CD4-positive, alpha-beta T cell treated with Interleukin-10 for 1 hour (primary cell): Measurements from ENCODE around the gene AFF1.

Experiments used
- DNase-seq: peaks from one replicate; pipeline ENCODE4 v3.0.0-alpha.2; 2020

Gene AFF1

DNA sequence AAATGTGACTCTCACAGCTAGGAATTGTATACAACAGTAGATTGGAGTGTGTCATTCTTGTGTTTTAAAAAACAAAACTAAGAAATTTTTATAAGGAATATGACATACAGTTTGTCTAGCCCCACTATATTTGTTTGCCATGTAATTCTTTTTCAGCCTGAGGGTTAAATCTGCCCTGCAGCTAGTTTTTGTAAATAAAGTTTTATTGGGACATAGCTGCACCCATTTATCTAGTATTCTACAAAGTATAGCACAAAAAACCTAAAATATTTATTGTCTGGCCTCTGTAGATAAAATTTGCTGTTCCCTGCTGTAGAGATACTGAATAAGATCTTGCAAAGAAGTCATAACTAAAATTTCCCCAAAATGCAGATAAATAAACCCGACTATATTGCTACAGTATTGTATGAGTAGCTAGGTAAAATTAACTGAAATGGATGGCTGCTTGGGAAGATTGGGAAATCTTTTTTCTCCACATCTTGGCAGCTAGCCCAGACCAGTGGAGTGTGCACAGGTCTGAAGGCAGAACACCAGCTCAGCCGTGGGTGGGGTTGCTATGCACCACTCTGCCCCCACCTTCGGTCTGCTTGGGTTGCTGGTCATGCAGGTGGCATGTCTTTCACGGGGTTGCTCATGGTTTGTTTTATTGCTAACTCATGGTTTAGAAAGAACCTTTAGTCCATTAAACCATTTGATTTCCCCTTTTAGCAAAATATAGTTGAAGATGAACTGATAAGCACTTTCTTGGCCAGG is 157.8 kb downstream of the AFF1 start:
- DNase-seq = no peak

DNA sequence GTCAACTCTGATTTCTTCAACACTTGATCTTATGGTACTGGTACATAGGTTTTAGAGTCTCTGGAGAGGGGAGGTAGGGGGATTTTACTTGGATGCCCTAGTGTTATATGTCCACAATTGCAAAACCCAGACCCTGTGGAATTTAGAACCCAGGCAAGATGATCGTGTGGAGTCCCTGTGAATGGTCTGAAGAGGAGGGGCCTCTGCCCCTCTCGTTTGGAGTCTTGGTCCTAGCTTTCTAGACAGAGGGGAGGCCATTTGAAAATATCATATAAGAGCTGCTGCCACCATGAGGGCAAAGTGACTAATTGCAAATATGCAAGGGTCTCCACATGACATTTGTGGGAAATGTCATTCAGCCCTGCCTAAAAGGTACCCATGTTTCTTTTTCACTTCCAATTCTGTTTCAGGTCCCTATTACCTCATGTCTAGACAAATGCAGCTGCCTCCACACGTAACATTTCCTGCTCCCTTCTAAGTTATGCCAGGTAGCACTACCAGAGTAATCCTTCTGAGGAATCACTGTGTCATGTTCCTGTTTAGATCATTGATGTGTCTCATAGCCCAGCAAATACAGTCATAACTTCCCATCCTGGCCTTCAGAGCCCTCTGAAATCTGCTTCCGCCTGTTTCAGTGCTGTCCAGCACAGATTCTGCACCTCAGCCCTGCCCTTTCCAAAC is 158.8 kb downstream of the AFF1 start:
- DNase-seq = peak; percentile 64

DNA sequence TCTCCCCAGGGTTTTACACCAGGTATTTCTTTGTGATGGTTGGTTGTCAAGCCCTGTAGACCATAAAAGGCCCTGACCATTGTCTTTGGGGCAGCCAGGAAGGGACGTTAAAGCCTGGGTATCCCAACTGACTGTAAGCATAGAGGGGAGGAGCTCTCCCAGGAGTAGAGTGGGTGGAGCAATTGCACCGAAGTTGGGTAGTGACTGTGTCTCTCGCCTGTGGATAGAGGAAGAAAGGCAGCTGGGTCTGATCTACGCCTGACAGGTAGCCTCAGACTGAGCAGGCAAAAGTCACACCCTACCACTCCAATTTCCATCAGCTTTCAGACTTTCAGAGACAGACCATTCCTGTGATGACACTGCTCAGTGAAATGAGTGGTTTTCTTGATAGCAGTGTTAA is 162.3 kb downstream of the AFF1 start:
- no peak for DNase-seq

DNA sequence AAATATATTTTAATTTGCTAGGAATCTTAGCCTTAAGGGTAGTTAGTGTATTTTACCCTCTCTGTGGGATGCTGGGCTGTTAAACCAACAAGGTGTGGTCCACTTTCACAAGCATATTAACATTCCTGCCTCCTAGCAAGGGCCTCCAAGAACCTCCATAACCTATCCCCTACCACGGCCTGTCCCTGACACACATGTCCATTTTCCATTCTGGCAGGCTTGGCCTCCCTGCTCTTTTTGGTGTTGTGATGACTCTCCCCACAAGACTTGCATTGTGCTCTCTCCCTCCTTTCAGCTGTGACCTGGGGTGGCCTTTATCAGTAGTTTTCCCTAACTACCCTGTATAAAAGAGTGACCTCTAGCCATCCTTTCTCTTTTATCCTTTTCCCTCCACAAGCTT is 165.4 kb downstream of the AFF1 start:
- no peak for DNase-seq

DNA sequence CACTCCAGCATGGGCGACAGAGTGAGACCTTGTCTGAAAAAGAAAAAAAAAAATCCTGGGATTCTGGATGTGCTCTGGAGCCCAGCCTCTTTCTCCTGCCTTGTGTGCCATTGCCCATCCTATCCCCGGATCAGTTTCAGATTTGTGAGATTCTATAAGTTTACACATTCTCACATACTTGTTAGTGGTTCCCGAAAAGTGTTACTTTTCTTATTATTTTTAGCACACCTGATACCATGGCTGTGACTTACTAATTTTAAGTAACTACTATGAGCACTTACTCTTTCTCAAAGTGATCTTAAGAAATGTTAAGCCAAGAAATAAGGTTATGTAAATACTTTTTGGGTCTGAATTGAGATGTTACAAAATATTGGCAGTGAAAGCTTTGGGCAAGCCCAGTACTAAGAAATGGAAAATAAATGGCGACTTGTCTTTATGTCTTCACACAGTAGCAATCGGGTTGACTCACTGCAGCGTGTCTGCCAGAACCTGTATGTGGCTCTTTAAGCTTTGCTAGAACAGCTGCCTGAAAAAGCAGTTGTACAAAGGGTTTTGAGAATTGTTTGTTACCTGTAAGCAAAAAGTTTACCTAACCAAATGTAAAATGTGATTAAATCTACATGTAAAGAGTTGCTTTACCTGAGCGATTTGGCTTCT is 166.9 kb downstream of the AFF1 start:
- peak; percentile 10 for DNase-seq

DNA sequence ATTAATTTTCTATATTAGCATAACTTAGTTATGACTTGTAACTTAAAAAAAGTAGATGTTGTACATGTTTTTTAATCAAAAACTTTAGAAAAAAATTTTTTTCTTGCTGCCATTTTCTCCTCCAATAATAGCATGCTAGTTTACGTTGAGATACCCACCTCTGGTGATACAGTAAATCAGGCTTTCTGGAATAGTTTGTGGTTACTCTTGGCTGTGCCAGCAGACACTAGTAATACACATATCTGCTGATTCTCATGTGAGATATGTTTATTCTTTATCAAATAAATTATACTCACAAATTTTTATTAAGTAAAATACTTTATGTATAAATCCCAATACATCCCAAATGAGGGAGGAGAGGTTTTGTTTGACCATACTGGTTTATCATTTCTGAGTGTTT is 168.3 kb downstream of the AFF1 start:
- DNase-seq = peak; percentile 23

DNA sequence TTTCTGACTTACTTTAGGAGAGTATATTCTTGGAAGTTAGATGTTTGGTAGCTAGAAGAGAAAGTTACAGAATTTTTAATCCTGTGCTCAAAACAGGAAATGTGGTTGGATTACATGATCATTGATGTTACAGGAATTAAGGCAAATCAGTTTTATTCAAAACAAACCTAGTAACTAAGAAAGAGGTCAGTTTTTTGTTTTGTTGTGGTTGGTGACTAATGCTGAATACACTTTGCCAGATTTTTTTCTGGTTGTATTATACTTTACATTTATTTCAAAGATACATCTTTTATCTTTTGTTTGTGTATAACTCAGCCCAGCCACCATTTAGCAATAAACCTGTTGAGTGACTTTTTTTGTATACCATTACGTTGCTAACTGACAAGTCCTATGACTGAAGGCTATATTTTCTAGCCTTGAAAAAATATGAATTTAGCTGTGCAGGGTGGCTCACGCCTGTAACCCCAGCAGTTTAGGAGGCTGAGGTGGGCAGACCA is 168.9 kb downstream of the AFF1 start:
- peak; percentile 64 for DNase-seq

DNA sequence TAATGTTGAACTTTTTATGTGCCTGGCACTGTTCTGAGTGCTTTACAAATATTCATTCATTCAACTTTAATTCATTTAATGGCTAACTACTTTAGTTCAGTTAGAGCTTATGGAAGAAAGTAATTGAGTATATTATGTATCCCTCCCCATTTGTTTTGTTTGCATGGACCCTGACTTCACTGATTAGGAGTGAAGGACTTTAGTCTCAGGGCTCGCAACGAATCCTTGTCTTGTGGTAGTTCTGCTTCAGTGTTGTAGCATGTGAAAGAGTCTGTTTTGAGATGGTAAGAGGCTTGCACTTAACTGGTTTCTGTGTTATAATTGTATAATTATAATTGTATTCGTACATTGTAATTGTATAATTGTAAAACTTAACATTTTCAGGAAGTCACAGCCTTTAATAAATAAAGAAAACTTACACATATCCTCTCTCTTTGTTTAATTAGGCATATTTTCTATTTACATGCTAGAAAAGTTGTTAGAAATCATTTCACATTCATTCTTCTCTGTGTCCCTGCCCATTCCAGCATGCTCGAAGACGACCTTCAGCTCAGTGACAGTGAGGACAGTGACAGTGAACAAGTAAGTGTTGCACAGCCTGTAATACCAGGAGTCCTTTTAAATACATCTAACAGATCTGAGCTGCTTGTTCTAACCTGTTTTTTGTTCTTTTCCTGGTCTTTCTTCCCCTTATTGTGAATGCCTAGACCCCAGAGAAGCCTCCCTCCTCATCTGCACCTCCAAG is 170.5 kb downstream of the AFF1 start:
- no peak for DNase-seq

DNA sequence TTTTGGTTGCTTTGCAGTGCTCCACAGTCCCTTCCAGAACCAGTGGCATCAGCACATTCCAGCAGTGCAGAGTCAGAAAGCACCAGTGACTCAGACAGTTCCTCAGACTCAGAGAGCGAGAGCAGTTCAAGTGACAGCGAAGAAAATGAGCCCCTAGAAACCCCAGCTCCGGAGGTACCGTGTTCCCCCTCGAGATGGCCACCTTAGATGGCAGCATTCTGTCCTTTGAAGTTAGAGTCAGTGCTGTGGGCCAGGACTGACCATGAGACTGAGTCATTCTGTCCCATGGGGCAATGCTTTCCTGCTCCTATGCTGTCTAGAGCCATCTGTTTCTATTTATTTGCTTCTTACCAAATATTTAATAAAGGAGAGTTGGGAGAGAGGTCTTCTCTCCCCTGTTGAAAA is 173.3 kb downstream of the AFF1 start:
- no peak for DNase-seq

DNA sequence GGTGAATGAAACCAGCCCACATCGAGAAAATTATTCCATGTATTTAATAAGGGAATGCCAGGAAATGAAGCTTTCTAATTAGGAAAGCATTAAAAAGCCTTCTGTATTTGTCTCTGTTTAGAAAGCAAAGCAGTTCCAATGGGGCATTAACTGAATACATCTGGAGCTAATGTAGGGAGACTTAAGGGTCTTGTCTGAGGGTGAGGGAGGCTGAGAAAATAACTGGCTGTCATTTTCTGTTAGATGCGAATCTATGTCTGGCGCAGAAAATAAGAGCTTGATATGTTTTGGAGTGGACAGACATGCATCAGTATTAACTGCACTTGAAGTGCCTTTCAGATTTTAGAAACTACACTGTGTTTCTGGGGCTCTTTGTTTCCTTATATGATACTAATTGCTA is 174.3 kb downstream of the AFF1 start:
- DNase-seq = no peak

DNA sequence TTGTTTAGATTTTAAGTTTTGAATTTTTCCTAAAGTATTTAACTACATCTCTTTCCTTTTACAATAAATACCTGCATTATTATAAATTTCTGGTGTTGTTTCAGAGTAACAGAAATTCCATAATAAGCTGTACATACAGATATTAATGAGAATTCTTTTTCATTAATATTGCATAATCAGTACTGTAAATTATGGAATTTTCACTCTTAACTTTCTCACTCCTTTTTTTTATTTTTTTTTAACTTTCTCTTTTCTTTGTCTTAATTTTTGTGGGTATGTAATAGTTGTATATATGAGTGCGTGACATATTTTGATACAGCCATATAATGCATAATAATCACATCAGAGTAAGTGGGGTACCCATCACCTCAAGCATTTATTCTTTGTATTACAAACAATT is 175.1 kb downstream of the AFF1 start:
- no peak for DNase-seq

DNA sequence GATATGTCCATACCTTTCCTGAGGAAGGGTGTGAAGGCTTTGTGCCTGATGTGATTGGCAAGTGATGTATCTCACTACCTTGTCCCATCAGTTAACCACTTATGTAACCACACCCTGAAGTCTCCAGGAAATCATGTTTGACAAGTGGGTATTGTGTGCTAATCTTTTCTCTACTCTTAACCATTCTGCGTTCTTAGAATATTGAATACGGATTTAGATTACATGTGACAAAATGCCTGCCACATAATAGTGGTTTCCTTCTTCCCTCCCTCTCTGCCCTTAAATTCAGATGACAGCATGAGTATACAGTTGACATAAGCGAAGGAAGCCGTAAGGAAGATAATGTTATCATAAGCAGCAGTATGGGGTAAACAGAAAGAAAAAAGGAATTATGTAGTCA is 177.3 kb downstream of the AFF1 start:
- no peak for DNase-seq

DNA sequence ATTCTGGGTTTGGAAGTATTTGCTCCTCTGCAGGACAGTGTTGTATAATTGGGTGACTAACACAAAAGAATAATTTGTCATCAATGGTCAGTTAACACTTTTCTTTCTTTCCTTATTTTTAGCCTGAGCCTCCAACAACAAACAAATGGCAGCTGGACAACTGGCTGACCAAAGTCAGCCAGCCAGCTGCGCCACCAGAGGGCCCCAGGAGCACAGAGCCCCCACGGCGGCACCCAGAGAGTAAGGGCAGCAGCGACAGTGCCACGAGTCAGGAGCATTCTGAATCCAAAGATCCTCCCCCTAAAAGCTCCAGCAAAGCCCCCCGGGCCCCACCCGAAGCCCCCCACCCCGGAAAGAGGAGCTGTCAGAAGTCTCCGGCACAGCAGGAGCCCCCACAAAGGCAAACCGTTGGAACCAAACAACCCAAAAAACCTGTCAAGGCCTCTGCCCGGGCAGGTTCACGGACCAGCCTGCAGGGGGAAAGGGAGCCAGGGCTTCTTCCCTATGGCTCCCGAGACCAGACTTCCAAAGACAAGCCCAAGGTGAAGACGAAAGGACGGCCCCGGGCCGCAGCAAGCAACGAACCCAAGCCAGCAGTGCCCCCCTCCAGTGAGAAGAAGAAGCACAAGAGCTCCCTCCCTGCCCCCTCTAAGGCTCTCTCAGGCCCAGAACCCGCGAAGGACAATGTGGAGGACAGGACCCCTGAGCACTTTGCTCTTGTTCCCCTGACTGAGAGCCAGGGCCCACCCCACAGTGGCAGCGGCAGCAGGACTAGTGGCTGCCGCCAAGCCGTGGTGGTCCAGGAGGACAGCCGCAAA is 179.6 kb downstream of the AFF1 start:
- DNase-seq = no peak

DNA sequence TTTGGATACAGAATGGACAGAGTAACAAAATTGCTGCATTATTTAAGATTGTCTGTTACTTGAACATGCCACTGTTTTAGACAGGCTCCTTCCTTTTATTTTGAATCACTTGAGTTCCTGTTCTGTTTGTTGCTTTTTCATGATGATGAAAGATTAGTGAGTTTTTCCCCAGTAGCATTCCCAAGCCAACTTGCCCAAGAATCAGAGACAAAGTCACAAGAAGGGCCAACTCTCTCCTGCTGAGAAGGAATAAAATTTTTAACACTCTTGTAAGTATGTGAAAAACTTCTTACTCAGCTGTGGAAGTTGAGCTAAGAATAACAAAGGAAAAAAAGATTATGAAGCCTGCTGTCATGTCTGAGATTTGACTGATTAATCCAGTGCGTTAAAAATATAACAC is 181.4 kb downstream of the AFF1 start:
- no peak for DNase-seq

DNA sequence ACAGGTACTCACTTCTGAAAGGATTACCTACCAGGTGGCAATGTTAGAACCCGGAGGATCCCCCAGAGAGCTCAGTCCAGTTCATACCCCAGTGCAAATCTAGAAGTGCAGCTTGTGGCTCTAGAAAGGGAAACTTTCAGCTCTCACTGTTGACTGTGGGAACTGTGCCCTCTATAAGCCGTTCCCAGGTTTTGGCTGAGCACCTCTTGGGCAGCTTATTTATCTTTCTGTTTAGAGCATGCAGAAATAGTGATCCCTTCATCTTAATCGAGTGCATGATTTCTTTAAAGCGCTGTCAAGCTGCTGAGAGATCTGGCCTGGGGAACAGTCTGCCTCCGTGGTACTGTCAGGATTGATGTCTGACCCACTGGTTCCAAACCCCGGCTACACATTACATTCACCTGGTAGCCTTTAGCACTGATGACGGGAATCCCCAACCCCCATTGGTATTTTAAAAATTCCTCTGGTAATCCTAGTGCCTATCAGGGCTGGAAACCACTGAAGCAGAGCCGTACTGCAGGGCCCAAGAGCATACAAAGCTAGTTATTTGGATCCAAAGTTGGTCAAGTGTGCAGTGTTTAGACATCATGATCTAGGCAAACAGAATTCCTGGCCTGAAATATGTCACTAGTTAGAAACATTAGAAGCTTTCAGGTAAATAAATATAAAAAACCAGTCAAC is 182.4 kb downstream of the AFF1 start:
- DNase-seq = no peak

DNA sequence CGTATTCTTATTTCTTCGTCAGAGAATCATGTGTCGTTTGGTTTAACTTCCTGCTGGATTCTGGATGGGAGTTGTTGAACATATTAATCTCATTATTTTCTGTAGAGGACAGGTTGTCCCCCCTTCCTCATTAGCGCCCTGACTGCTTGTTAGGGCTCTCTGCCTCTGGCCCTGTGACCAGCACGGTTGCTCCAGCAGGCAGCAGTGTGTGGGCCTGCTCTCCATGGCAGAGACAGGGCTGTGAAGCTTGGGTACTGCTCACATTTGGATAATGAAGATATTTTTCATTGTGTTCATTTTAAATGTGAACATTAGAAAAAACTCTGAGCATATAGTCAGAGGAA is 182.9 kb downstream of the AFF1 start:
- no peak for DNase-seq

DNA sequence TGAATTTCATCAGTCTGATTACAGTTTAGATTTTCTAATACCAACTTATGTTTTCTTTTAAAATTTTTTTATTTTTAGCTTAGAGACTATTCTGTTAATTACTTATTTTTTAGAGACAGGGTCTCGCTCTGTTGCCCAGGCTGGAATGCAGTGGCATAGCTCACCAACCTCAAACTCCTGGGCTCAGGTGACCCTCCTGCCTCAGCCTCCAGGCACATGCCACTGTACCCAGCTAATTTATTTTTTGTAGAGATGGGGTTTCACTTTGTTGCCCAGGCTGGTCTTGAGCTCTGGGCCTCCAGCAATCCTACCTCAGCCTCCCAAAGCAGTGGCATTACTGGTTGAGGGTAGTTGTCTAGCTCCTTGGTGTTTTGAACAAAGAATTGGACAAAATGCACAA is 183.6 kb downstream of the AFF1 start:
- no peak for DNase-seq

DNA sequence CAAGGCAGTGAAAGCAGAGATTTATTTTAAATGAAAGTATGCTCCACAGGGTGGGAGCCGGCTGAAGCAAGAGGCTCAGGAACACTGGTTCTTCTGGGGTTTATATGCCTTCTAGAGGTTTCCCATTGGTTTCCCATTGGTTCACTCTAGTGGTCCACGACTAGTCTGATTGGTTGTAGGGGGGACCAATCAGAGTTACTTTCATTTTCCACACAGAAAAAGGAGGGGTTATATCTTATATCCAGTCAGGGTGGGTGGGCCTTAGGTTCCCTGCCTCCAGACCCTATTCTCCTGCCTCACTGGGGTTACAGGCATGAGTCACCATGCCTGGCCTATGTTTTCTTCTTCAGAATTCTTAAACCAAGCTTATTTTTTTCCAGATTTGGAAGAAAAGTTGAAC is 184.0 kb downstream of the AFF1 start:
- no peak for DNase-seq

DNA sequence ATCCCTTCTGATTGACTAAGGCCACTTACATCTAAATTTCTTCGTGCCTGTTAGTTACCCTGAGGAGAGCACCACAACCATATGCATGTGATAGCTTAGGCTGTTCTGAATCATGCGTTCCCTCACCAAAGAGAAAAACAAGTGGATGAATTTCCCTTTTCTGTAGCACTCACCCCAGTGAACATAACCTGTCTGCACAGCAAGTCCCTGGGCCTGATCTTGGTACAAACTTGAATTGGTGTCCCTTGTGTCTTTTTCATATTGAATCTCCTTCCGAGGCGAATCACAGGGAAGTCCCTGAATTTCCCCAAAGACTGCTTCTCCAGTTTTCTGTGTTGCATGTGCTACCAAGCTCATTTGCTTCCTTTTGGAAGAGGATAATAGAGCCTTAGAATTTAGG is 185.2 kb downstream of the AFF1 start:
- DNase-seq = no peak

DNA sequence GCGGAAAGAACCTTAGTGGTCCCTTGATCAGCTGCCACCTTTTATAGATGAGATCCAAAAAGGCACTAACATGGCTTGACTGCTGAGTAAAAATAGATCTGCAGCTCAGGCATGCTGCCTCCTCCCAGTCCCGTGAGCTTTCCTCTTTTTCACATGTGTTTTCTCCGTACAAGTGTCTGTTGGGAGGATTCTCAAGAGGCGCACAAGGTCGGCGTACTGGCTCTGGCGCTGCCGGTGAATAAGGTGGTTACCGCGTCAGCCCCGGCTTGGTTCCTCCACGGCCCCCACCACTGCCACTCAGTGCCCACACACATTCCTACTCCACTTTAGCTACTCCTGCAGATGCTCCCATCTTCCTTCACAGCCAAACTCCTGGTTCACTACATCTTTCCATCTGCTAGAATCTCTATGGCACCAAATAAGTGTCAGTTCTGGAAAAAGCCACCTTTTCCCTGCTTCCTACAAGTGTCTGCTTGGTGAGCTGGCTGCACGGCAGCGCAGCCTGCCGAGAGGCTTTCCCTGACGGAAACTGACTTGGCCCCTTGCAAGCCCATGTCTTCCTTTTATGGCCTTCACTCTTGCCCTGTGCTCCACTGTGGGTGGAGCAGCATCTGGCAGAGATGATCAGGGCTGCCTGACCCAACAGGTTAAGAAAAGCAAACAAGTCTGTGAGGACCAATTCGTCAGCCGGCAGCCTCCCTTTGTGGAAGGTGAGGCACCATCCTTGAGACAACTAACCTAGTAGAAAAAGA is 185.8 kb downstream of the AFF1 start:
- no peak for DNase-seq
